Fibroblast of lung (primary cell): ENCODE data around the gene STK11. TPM values are rescaled to one million over a fixed set of nuclear protein-coding genes. Genes with fewer than 3 reads are reported as not detected.

Experiments used
- DNase-seq, 2 donors: peaks; one replicate each; pipeline versions ENCODE4 v3.0.0 to v3.0.0-alpha.2; 2010; ENCODE audit warnings: low read depth in 2 of 2
- H2AFZ ChIP-seq: 2 replicates; pipeline ENCODE4 v1.5.1; 2012; ENCODE audit warnings: low read length, control low read depth, inconsistent platforms
- H3K27ac ChIP-seq: 2 replicates; pipeline ENCODE4 v1.5.1; 2011; ENCODE audit warnings: low read length, control low read depth; ENCODE audit not compliant: insufficient read depth
- H3K27me3 ChIP-seq: 2 replicates; pipeline ENCODE4 v1.5.1; 2011; ENCODE audit warnings: mild to moderate bottlenecking, low read length; ENCODE audit not compliant: control insufficient read depth, insufficient read depth
- H3K36me3 ChIP-seq: 2 replicates; pipeline ENCODE4 v1.5.1; 2011; ENCODE audit warnings: low read length; ENCODE audit not compliant: control insufficient read depth, insufficient read depth
- H3K4me1 ChIP-seq: 2 replicates; pipeline ENCODE4 v1.5.1; 2011; ENCODE audit warnings: low read length; ENCODE audit not compliant: control insufficient read depth, insufficient read depth; ENCODE audit errors: extremely low read depth
- H3K4me2 ChIP-seq: 2 replicates; pipeline ENCODE4 v1.5.1; 2011; ENCODE audit warnings: low read length, control low read depth; ENCODE audit not compliant: insufficient read depth; ENCODE audit errors: extremely low read depth
- H3K4me3 ChIP-seq, 4 experiments: fragments of 200-600 bp in 1 of 4; sonication (generic) in 1 of 4; replicated peaks in 1 of 4; 2 replicates each; pipeline ENCODE4 v1.5.1; 2011 to 2016; ENCODE audit warnings: low read length in 4 of 4, low read depth in 3 of 4, mild to moderate bottlenecking in 3 of 4, control low read depth in 2 of 4, inconsistent platforms in 1 of 4, mixed read lengths in 1 of 4; ENCODE audit not compliant: insufficient read depth in 1 of 4; ENCODE audit errors: control extremely low read depth in 1 of 4
- H3K79me2 ChIP-seq: 2 replicates; pipeline ENCODE4 v1.5.1; 2012; ENCODE audit warnings: mild to moderate bottlenecking, low read length, inconsistent platforms; ENCODE audit not compliant: control insufficient read depth, insufficient read depth
- H3K9ac ChIP-seq: 2 replicates; pipeline ENCODE4 v1.5.1; 2011; ENCODE audit warnings: mild to moderate bottlenecking, low read length, control low read depth; ENCODE audit not compliant: insufficient read depth
- H3K9me3 ChIP-seq: 2 replicates; pipeline ENCODE4 v1.5.1; 2012; ENCODE audit warnings: low read depth, low read length; ENCODE audit not compliant: control insufficient read depth, insufficient read depth
- H4K20me1 ChIP-seq: 2 replicates; pipeline ENCODE4 v1.5.1; 2011; ENCODE audit warnings: low read length; ENCODE audit not compliant: control insufficient read depth, insufficient read depth; ENCODE audit errors: extremely low read depth
- EZH2 ChIP-seq: IDR thresholded peaks from 2 replicates; pipeline ENCODE4 v1.5.1; 2012; ENCODE audit warnings: low read length, control low read depth, mild to moderate bottlenecking; ENCODE audit errors: missing control alignments
- polyA plus RNA-seq, 2 donors: library from polyadenylated mRNA; depleted of rRNA in 1 of 2; stranded (reverse) in 1 of 2; unstranded in 1 of 2; fragments of >200 nt; gene quantifications; 2 replicates each; pipeline ENCODE4 v1.2.1, GENCODE V29; 2011 to 2012; ENCODE audit warnings: missing spikeins in 1 of 2
- total RNA-seq: library from RNA; depleted of rRNA; stranded (reverse); fragments of >200 nt; gene quantifications from 2 replicates; pipeline ENCODE4 v1.2.1, GENCODE V29; 2014
- TF ChIP-seq, protein P1 (sequence below), 2 donors: IDR thresholded peaks in 1 of 2; conservative IDR thresholded peaks in 1 of 2; 1 replicate in 1 of 2; 2 replicates in 1 of 2; pipeline ENCODE4 v1.5.1; 2011 to 2012; ENCODE audit warnings: low read length in 2 of 2, control low read depth in 1 of 2, inconsistent platforms in 1 of 2, low read depth in 1 of 2, mild to moderate bottlenecking in 1 of 2

STK11 gene
- total and polyA plus RNA-seq, 2 donors (not counting 1 experiment from before 2014, with no cell fraction given), result 23.7 to 96.6 TPM

DNA sequence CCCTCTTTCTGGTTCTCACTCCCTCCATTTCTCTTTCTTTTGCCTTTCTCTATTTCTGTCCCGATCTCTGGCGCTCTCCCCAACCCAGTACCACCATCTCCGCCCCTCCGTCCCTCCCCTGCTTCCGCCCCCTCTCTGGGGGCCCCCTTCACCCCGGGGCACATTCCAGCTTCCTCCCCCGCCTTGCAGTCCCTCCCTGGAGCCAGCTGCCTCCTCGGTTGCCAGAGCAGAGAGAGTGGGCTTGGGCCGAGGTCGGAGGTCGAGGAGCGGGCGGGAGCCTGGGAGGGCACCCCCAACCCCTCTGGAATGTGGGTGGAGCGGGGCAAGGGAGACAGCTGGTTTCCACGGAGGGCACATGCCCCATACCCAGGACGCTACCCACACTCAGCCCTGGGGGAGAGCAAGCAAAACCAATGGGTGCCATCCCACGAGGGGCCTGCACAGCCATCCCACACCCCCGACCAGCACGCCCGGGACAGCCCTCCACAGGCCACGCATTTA, 57.1 kb downstream of the STK11 start:
- Histone ChIP-seq H4K20me1 (no peaks in the 10 kb centered on the region), H3K4me1 (peaks cover 57% of the 10 kb centered on the region), H3K27ac (peak overlapping the region; percentile 95), H3K27me3 (no peaks in the 10 kb centered on the region), H3K4me2 (peak overlapping the region; percentile 19), H3K4me3 (no peak overlapping the region), H3K36me3 (peaks cover 6% of the 10 kb centered on the region), H2AFZ (no peak overlapping the region), H3K9me3 (no peaks in the 10 kb centered on the region), H3K79me2 (peaks cover 8% of the 10 kb centered on the region), H3K9ac (peak overlapping the region; percentile 13)
- TF ChIP-seq, protein P1, sequence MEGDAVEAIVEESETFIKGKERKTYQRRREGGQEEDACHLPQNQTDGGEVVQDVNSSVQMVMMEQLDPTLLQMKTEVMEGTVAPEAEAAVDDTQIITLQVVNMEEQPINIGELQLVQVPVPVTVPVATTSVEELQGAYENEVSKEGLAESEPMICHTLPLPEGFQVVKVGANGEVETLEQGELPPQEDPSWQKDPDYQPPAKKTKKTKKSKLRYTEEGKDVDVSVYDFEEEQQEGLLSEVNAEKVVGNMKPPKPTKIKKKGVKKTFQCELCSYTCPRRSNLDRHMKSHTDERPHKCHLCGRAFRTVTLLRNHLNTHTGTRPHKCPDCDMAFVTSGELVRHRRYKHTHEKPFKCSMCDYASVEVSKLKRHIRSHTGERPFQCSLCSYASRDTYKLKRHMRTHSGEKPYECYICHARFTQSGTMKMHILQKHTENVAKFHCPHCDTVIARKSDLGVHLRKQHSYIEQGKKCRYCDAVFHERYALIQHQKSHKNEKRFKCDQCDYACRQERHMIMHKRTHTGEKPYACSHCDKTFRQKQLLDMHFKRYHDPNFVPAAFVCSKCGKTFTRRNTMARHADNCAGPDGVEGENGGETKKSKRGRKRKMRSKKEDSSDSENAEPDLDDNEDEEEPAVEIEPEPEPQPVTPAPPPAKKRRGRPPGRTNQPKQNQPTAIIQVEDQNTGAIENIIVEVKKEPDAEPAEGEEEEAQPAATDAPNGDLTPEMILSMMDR (conservative IDR thresholded peaks at IDR 0.05 in 1 of 2, IDR thresholded peaks at IDR 0.05 in 1 of 2; ENCODE audit: low read depth in 1 of 2, low read length in 2 of 2), result no peak
- no peak for TF ChIP-seq EZH2
- no peak for DNase-seq

DNA sequence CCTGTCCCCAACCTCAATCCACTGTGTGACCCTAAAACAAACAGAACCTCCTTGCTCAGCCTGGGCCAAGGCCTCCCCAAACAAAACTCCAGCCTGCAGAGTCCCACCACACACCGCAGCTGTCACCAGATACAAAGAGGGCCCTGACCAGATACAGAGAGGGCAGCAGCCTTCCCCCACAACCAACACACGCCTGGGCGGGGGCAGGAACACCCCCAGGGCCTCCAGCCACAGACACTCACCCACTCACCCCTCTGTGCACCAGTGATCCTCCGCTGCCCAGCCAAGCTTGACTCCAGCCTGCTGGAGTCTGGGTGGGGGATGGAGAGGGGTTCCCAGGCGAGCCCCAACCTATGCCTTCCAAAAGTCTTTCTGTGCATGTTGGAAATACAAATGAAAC, 57.6 kb downstream of the STK11 start:
- Histone ChIP-seq H3K4me2 (no peak overlapping the region), H3K79me2 (peaks cover 4% of the 10 kb centered on the region), H3K36me3 (peaks cover 3% of the 10 kb centered on the region), H4K20me1 (no peaks in the 10 kb centered on the region), H3K27me3 (no peaks in the 10 kb centered on the region), H3K9me3 (no peaks in the 10 kb centered on the region), H3K4me1 (peaks cover 56% of the 10 kb centered on the region), H3K9ac (no peak overlapping the region), H3K4me3 (no peak overlapping the region), H2AFZ (no peak overlapping the region), H3K27ac (peak overlapping the region; percentile 95)
- DNase-seq, result no peak
- TF ChIP-seq EZH2, result no peak
- TF ChIP-seq, protein P1 (conservative IDR thresholded peaks at IDR 0.05 in 1 of 2, IDR thresholded peaks at IDR 0.05 in 1 of 2; ENCODE audit: low read depth in 1 of 2, low read length in 2 of 2), result no peak

DNA sequence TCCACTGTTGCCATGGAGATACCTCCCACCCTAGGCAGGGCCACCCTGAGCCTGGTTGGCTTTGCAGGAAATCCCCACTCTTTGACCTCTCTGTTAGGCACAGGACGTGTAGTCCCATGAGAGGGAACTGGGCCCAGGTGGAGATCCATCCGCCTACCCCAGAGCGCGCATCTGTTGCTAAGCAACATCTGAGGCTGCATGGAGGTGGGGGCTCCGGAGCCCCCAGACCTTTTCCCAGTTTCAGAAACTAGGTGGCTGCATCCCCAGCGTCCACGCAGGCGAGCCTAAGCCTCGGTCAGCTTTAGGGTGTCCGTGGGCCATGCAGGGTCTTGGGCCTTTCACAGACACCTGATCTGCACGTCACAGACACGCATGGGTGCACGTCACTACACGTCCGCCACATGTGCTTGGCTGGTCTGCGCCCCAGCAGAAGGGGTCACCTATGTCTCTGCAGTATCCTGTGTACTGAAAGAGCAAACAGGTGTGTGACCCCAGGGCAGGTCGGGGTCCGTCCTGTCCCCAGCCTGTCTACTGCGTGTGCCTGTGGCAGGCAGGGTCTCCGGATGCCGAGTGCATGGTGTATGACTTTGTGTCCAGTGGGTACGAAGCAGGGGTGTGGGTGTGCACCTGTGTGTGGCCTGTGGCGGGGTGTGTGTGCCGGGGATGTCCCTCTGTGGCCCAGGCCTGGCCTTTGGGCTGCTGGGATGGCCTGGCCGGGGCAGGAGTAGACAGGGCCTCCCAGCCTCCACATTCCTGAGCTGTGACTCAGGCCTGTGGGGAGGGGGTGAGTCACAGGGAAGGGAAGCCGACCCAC, 59.4 kb downstream of the STK11 start:
- DNase-seq, result peak; percentile 87 to 89
- Histone ChIP-seq H3K27ac (peak overlapping the region; percentile 96), H2AFZ (no peak overlapping the region), H3K36me3 (no peaks in the 10 kb centered on the region), H3K4me1 (peaks cover 50% of the 10 kb centered on the region), H3K9ac (peak overlapping the region; percentile 36), H3K27me3 (no peaks in the 10 kb centered on the region), H4K20me1 (no peaks in the 10 kb centered on the region), H3K4me3 (no peak overlapping the region), H3K79me2 (peaks cover 8% of the 10 kb centered on the region), H3K9me3 (no peaks in the 10 kb centered on the region), H3K4me2 (peak overlapping the region; percentile 66)
- TF ChIP-seq, protein P1 (conservative IDR thresholded peaks at IDR 0.05 in 1 of 2, IDR thresholded peaks at IDR 0.05 in 1 of 2; ENCODE audit: low read depth in 1 of 2, low read length in 2 of 2), result no peak
- no peak for TF ChIP-seq EZH2
